ENCODE data around the gene NCAM2.

The NCAM2 gene

GRCh38 chr21:20994790-20995189, 3.4 kb upstream of the NCAM2 start:
- TF ChIP-seq, protein P1, sequence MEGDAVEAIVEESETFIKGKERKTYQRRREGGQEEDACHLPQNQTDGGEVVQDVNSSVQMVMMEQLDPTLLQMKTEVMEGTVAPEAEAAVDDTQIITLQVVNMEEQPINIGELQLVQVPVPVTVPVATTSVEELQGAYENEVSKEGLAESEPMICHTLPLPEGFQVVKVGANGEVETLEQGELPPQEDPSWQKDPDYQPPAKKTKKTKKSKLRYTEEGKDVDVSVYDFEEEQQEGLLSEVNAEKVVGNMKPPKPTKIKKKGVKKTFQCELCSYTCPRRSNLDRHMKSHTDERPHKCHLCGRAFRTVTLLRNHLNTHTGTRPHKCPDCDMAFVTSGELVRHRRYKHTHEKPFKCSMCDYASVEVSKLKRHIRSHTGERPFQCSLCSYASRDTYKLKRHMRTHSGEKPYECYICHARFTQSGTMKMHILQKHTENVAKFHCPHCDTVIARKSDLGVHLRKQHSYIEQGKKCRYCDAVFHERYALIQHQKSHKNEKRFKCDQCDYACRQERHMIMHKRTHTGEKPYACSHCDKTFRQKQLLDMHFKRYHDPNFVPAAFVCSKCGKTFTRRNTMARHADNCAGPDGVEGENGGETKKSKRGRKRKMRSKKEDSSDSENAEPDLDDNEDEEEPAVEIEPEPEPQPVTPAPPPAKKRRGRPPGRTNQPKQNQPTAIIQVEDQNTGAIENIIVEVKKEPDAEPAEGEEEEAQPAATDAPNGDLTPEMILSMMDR (IDR thresholded peaks at IDR 0.05; ENCODE audit: low read depth, low read length, missing control alignments), result no peak
- no peak for DNase-seq (ENCODE audit: extremely low read depth, low read depth)
- no peak overlapping the region for H3K4me3 ChIP-seq (replicated peaks; ENCODE audit: low read depth, low read length)

- H3K4me3 ChIP-seq (replicated peaks; ENCODE audit: low read depth, low read length), result no peak overlapping the region
- no peak for DNase-seq (ENCODE audit: extremely low read depth, low read depth)
Measured at GRCh38 chr21:20996421-20997310, 1.5 kb upstream of the NCAM2 start.

GRCh38 chr21:20997311-20997635, 936 bp upstream of the NCAM2 start:
- no peak overlapping the region for H3K4me3 ChIP-seq (replicated peaks; ENCODE audit: low read depth, low read length)
- TF ChIP-seq, protein P1 (IDR thresholded peaks at IDR 0.05; ENCODE audit: low read depth, low read length, missing control alignments), result no peak
- DNase-seq (ENCODE audit: extremely low read depth, low read depth), result no peak

More at GRCh38 chr21:20996421-20997310, 1.5 kb upstream of the NCAM2 start:
- TF ChIP-seq, protein P1 (IDR thresholded peaks at IDR 0.05; ENCODE audit: low read depth, low read length, missing control alignments), result no peak

DNA sequence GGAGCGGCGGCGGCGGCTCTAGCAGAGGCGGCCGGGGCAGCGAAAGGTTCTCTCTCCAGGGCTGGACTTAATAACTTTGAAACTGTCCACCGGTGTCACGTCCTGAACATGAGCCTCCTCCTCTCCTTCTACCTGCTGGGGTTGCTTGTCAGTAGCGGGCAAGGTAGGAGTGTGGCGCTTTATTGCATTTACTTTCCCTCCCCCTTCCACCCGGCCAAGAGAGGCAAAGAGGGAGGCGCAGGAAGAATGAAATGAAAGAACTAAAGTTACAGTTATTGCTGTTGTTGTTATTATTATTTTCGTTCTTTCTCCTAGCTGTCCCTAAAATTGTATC, 214 bp downstream of the NCAM2 start:
- TF ChIP-seq, protein P1 (IDR thresholded peaks at IDR 0.05; ENCODE audit: low read depth, low read length, missing control alignments), result no peak
- H3K4me3 ChIP-seq (replicated peaks; ENCODE audit: low read depth, low read length), result peak overlapping the region; percentile 42
- no peak for DNase-seq (ENCODE audit: extremely low read depth, low read depth)

DNA sequence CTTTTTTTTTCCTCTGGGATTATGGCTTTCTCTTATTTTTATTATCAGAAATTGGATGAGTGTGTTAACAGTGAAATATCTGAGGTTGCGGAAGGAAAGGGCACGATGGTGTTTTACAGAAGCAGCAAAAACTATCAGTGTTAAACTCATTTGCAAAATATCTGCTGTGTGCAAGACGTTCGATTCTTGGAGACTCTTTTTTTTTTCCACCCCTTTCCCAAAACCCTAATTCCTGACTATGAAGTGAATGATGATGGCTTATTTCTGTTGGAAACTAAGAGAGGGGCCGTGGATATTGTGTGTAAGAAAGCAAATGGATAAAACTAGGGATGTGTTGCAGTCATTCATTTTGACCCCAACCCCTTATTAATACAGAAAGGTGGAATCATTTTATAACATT, 677 bp downstream of the NCAM2 start:
- DNase-seq (ENCODE audit: extremely low read depth, low read depth), result no peak
- TF ChIP-seq, protein P1 (IDR thresholded peaks at IDR 0.05; ENCODE audit: low read depth, low read length, missing control alignments), result no peak
- peak overlapping the region; percentile 42; the same call in 1 of the 2 replicates for H3K4me3 ChIP-seq (replicated peaks; ENCODE audit: low read depth, low read length)

DNA sequence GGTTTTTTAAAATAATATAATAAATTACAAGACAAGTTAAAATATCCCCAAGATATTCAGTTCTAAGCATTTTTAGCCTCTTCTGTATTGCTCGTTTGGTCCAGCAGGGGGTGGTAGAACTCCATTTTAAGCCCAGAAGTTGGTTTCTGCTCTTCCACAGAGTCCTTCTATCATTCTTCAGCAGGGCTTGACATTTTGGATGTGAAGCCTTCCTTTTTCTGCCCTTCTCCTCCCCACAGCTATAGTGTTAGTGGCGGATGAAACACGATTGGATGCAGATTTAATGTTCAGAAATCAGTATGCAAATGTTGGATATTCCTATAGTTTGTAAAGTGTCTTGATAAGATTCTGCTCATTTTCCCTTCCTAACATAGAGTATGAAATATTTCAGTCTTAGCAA, 1.4 kb downstream of the NCAM2 start:
- DNase-seq (ENCODE audit: extremely low read depth, low read depth), result peak; percentile 15

More for the DNA sequence above, 1.4 kb downstream of the NCAM2 start:
- TF ChIP-seq, protein P1 (IDR thresholded peaks at IDR 0.05; ENCODE audit: low read depth, low read length, missing control alignments), result peak; percentile 77
- no peak overlapping the region for H3K4me3 ChIP-seq (replicated peaks; ENCODE audit: low read depth, low read length)
